OCI-LY7 (cell line): Measurements from ENCODE around the gene UGT1A6.

ENCODE experiments used
- CTCF ChIP-seq: fragments of 200-600 bp; sonication (generic); conservative IDR thresholded peaks from 2 replicates; pipeline ENCODE4 v1.5.1; 2014; ENCODE audit warnings: mild to moderate bottlenecking, antibody characterized with exemption, low read length, moderate library complexity, mixed read lengths
- EZH2phosphoT487 ChIP-seq: fragments of 200-600 bp; sonication (generic); IDR thresholded peaks from 2 replicates; pipeline ENCODE4 v1.6.1; 2018; ENCODE audit warnings: low read depth, borderline replicate concordance, mild to moderate bottlenecking, mixed run types, antibody characterized with exemption, low read length, moderate library complexity, mixed read lengths

DNA sequence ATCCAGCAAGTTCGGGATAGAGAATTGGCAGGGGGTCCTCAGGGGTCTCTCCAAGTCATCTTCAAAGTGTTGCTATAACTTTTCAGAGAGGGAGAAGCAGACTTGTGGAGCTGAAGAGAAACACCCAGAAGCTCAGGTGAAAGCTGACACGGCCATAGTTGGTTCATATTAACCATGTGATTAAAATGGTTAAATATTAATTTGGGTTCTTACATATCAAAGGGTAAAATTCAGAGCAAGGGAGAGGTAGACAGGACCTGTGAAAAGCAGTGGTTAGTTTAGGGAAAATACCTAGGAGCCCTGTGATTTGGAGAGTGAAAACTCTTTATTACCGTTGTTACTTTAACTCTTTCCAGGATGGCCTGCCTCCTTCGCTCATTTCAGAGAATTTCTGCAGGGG is at the start of gene UGT1A6:
- TF ChIP-seq EZH2phosphoT487 (no peak), CTCF (no peak)
